ENCODE data around the gene PLB1.

DNA sequence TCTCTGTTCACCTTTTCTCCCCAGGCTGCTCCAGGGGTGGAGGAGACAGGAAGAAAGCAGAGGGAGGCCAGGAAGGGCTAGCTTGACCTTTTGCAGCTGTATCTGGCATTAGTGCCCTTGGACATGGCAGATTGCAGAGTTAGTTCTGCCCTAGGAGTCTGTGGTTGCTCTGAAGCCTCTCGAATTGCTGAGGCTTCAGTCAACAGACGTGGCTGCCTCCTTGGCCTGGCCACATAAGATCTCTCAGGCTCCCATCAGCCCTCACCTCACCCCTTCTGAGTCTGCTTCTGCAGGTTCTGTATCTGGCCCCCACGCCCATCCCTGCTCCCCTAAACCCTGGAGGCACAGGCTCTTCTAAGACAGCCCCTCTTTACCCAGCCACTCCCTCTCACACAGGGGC, 18.2 kb upstream of the PLB1 start:
- TF ChIP-seq CTCF (IDR thresholded peaks at IDR 0.05; ENCODE audit: insufficient read depth, low read length) = no peak
- TF ChIP-seq POLR2AphosphoS5 (IDR thresholded peaks at IDR 0.05; ENCODE audit: low read depth) = no peak
- no peak for TF ChIP-seq REST (IDR thresholded peaks at IDR 0.05; ENCODE audit: insufficient replicate concordance, low read depth)
